HEK293 (cell line): Measurements from ENCODE around the gene MCM8.

Experiments
- HOXD13 ChIP-seq: sonication (generic); formaldehyde crosslinking; IDR thresholded peaks from 2 replicates; pipeline ENCODE4 v1.8.0; 2022; ENCODE audit warnings: missing genetic modification reagents, borderline replicate concordance
- KLF17 ChIP-seq: fragments of 450-650 bp; formaldehyde crosslinking; IDR thresholded peaks from 2 replicates; pipeline ENCODE4 v1.5.1; 2016; ENCODE audit warnings: missing biosample characterization, missing genetic modification characterization
- KLF9 ChIP-seq: fragments of 450-650 bp; formaldehyde crosslinking; IDR thresholded peaks from 2 replicates; pipeline ENCODE4 v1.5.1; 2016; ENCODE audit warnings: missing biosample characterization, missing genetic modification characterization, low read depth
- REST ChIP-seq: fragments of 450-650 bp; formaldehyde crosslinking; IDR thresholded peaks from 2 replicates; pipeline ENCODE4 v1.5.1; 2016; ENCODE audit warnings: missing biosample characterization, missing genetic modification characterization
- SETDB1 ChIP-seq: IDR thresholded peaks from one replicate; pipeline ENCODE4 v1.6.1; 2017; ENCODE audit warnings: mild to moderate bottlenecking, low read length, moderate library complexity, mixed read lengths; ENCODE audit not compliant: insufficient read length
- TSHZ1 ChIP-seq: fragments of 450-650 bp; formaldehyde crosslinking; IDR thresholded peaks from 2 replicates; pipeline ENCODE4 v1.5.1; 2016; ENCODE audit warnings: missing biosample characterization, missing genetic modification characterization, borderline replicate concordance
- ZBTB44 ChIP-seq: fragments of 450-650 bp; IDR thresholded peaks from 2 replicates; pipeline ENCODE4 v1.5.1; 2018; ENCODE audit warnings: missing biosample characterization, mild to moderate bottlenecking, missing genetic modification characterization
- ZEB2 ChIP-seq: fragments of 450-650 bp; formaldehyde crosslinking; IDR thresholded peaks from 2 replicates; pipeline ENCODE4 v1.5.1; 2016; ENCODE audit warnings: missing biosample characterization, missing genetic modification characterization
- ZFP3 ChIP-seq: fragments of 450-650 bp; formaldehyde crosslinking; IDR thresholded peaks from 2 replicates; pipeline ENCODE4 v1.5.1; 2016; ENCODE audit warnings: low read depth, missing biosample characterization, missing genetic modification characterization
- ZFP37 ChIP-seq: fragments of 450-650 bp; formaldehyde crosslinking; IDR thresholded peaks from 2 replicates; pipeline ENCODE4 v1.5.1; 2016; ENCODE audit warnings: missing biosample characterization, missing genetic modification characterization
- ZNF112 ChIP-seq: fragments of 450-650 bp; formaldehyde crosslinking; IDR thresholded peaks from 2 replicates; pipeline ENCODE4 v1.5.0; 2017; ENCODE audit warnings: missing biosample characterization, missing genetic modification characterization
- ZNF221 ChIP-seq: fragments of 450-650 bp; formaldehyde crosslinking; IDR thresholded peaks from 2 replicates; pipeline ENCODE4 v1.5.1; 2017; ENCODE audit warnings: missing biosample characterization, missing genetic modification characterization, borderline replicate concordance
- ZNF335 ChIP-seq: fragments of 450-650 bp; formaldehyde crosslinking; conservative IDR thresholded peaks from 2 replicates; pipeline ENCODE4 v1.5.1; 2016; ENCODE audit warnings: missing biosample characterization, missing genetic modification characterization
- ZNF433 ChIP-seq: fragments of 450-650 bp; formaldehyde crosslinking; IDR thresholded peaks from 2 replicates; pipeline ENCODE4 v1.5.1; 2016; ENCODE audit warnings: missing biosample characterization, missing genetic modification characterization, low read depth
- ZNF510 ChIP-seq: fragments of 450-650 bp; formaldehyde crosslinking; IDR thresholded peaks from 2 replicates; pipeline ENCODE4 v1.5.1; 2018; ENCODE audit warnings: mild to moderate bottlenecking, missing genetic modification characterization, missing biosample characterization; ENCODE audit not compliant: insufficient replicate concordance
- ZNF518A ChIP-seq: fragments of 450-650 bp; formaldehyde crosslinking; conservative IDR thresholded peaks from 2 replicates; pipeline ENCODE4 v1.5.1; 2016; ENCODE audit warnings: low read depth, missing biosample characterization, missing genetic modification characterization
- ZNF548 ChIP-seq: fragments of 450-650 bp; formaldehyde crosslinking; IDR thresholded peaks from 2 replicates; pipeline ENCODE4 v1.5.1; 2016; ENCODE audit warnings: missing biosample characterization, missing genetic modification characterization
- ZNF596 ChIP-seq: fragments of 450-650 bp; IDR thresholded peaks from 2 replicates; pipeline ENCODE4 v1.5.0; 2018; ENCODE audit warnings: missing biosample characterization, mild to moderate bottlenecking, missing genetic modification characterization, moderate library complexity
- ZNF610 ChIP-seq: fragments of 450-650 bp; formaldehyde crosslinking; IDR thresholded peaks from 2 replicates; pipeline ENCODE4 v1.5.1; 2016; ENCODE audit warnings: missing biosample characterization, missing genetic modification characterization, borderline replicate concordance
- ZNF677 ChIP-seq: fragments of 450-650 bp; IDR thresholded peaks from 2 replicates; pipeline ENCODE4 v1.5.0; 2018; ENCODE audit warnings: missing biosample characterization, mild to moderate bottlenecking, missing genetic modification characterization, moderate library complexity
- ZNF76 ChIP-seq: fragments of 450-650 bp; formaldehyde crosslinking; IDR thresholded peaks from 2 replicates; pipeline ENCODE4; 2016; ENCODE audit warnings: low read depth, missing biosample characterization, missing genetic modification characterization, borderline replicate concordance
- ZNF776 ChIP-seq: fragments of 450-650 bp; formaldehyde crosslinking; IDR thresholded peaks from 2 replicates; pipeline ENCODE4 v1.5.0; 2017; ENCODE audit warnings: missing biosample characterization, missing genetic modification characterization, borderline replicate concordance
- ZNF792 ChIP-seq: fragments of 450-650 bp; formaldehyde crosslinking; IDR thresholded peaks from 2 replicates; pipeline ENCODE4 v1.5.1; 2016; ENCODE audit warnings: missing biosample characterization, missing genetic modification characterization
- ZNF843 ChIP-seq: fragments of 450-650 bp; formaldehyde crosslinking; IDR thresholded peaks from 2 replicates; pipeline ENCODE4 v1.5.1; 2016; ENCODE audit warnings: missing biosample characterization, missing genetic modification characterization

Gene MCM8

GRCh38 chr20:5950271-5951031 is at the start of gene MCM8, which contains the start of gene TRMT6 (continued):
- TF ChIP-seq KLF17 (peak; percentile 36; the same call in 1 of the 2 replicates), ZNF610 (0 out of 2 replicates have a peak, but pooled peaks have one; percentile 32), ZNF433 (tag by site-specific recombination) (no peak), ZNF843 (no peak), ZNF776 (no peak), ZNF221 (tag by site-specific recombination) (no peak), ZNF677 (tag by site-specific recombination) (no peak), ZEB2 (tag by site-specific recombination) (0 out of 2 replicates have a peak, but pooled peaks have one; percentile 17), ZFP37 (tag by site-specific recombination) (no peak), ZNF112 (tag by site-specific recombination) (no peak), ZNF548 (no peak), TSHZ1 (tag by site-specific recombination) (no peak), KLF9 (tag by site-specific recombination) (peak; percentile 93), ZNF335 (tag by site-specific recombination) (peak; percentile 63), ZNF596 (tag by site-specific recombination) (no peak), SETDB1 (no peak), HOXD13 (CRISPR knock-in tag) (no peak), ZNF510 (no peak), ZNF76 (peak; percentile 14; the same call in 1 of the 2 replicates), ZFP3 (tag by site-specific recombination) (no peak), ZBTB44 (tag by site-specific recombination) (no peak), REST (tag by site-specific recombination) (no peak), ZNF518A (tag by site-specific recombination) (peak; percentile 77), ZNF792 (no peak)
